ENCODE results near the gene EGFL8.

The EGFL8 gene

GRCh38 chr6:32168350-32168749 is 4.0 kb downstream of the EGFL8 start:
- no peak for DNase-seq (ENCODE audit: low read depth)

GRCh38 chr6:32168807-32169591 is 4.6 kb downstream of the EGFL8 start:
- no peak for DNase-seq (ENCODE audit: low read depth)

- no peak for DNase-seq (ENCODE audit: low read depth)
Measured at GRCh38 chr6:32170294-32170693, 5.9 kb downstream of the EGFL8 start.

- DNase-seq (ENCODE audit: low read depth): no peak
Measured at GRCh38 chr6:32171234-32171633, 6.8 kb downstream of the EGFL8 start.

- DNase-seq (ENCODE audit: low read depth): no peak
Measured at GRCh38 chr6:32173051-32173727, 8.8 kb downstream of the EGFL8 start.

DNA sequence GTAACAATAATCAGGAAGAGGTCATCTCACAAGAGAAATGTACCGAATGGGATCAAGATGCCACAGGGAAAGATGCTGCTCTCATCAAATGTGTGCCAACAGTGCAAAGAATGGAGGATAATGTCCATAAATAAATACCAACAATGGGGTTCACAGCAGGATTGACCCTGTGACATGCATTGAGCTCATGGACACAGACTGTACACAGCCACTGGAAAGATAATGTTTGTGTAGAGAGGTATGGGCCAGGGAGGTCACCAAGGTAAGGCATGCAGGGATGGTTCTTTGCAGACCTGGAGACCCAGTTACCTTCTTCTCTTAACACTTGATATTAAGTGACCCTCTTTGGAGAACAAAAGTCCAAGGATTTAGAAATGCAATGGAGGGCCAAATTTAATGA is 10.0 kb downstream of the EGFL8 start:
- DNase-seq (ENCODE audit: low read depth): no peak

- no peak for DNase-seq (ENCODE audit: low read depth)
Measured at GRCh38 chr6:32175322-32175710, 10.9 kb downstream of the EGFL8 start.

DNA sequence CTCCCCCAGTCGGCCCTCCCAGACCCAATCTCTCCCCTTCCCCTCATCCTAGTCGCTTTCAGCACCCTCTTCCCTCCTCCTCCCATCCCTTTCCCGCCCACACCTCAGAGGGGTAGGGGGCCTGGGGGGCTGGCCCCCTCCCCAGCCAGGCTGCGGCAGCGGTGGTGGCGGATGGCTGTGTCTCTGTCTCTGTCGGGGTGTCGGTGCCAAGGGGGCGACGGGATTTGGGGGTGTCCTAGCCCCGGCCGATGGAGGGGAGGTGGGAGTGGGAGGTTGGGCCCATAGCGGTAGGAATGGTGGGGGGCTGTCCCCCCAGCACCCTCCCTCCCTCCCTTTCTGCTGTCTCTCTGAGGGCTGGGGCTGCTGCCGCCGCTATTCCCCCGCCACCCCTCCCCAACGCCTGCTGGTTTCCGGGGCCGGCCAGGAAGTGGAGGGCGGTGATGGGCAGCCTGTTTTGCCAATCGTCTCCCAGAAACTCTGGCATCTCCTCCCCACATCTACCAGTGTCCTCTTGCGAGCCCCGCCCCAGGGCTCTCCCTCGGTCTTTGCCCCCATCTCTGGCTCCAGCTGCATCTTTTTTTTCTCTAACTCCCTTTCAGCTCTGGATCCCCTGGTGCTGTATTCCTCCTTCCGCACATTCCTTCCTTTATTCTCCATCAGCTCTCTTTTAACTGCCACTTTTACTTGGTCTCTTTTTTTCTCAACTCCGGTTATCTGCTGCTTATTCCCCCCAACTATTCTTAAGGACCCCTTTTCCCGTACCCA is 11.5 kb downstream of the EGFL8 start, which contains the start of gene AGPAT1:
TSS of gene AGPAT1 (minus strand) at position 374 of the 765 bp plus-strand sequence. CDS start 4,588 bp downstream, outside the sequence.
- peak; percentile 95 for DNase-seq (ENCODE audit: low read depth)

DNA sequence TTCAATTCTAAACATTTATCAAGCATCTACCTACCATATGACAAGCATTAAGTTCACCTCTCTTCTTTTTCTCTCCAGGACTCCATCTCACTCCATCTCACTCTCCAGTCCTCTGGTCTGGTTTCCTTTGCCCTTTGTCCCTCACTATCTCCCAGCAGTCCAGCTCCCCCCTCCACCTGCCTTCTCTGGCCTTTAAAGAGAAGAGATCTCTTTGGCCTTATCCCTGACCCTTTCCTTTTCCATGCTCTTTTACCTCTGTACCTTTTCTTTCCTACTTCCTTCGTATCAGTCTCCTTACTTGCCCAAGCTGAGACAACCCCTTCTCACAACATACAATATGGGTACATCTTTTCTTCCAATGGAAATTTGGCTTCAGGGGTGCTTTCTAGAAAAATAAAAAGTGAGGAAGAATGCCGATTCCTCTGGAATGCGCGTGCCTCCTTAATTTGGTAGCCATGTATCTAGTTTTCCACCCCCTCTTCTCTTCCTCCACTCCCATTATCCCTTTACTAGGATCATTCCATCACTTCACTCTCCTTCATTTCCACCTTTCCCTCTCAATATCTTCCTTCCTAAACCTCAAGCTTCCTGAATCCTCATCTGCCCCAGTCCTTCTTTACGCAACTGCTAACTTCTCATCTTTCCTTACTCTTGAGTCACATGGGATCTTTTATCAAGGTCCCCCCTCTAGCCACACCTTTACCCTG is 12.2 kb downstream of the EGFL8 start:
- DNase-seq (ENCODE audit: low read depth): no peak

GRCh38 chr6:32177183-32177787 is 12.9 kb downstream of the EGFL8 start:
- DNase-seq (ENCODE audit: low read depth): no peak

- peak; percentile 90 for DNase-seq (ENCODE audit: low read depth)
Measured at GRCh38 chr6:32177788-32178546, 13.6 kb downstream of the EGFL8 start, which contains the start of gene RNF5. Gene RNF5 (plus strand): TSS chr6:32178405. CDS start chr6:32178512, 107 bp downstream.

DNA sequence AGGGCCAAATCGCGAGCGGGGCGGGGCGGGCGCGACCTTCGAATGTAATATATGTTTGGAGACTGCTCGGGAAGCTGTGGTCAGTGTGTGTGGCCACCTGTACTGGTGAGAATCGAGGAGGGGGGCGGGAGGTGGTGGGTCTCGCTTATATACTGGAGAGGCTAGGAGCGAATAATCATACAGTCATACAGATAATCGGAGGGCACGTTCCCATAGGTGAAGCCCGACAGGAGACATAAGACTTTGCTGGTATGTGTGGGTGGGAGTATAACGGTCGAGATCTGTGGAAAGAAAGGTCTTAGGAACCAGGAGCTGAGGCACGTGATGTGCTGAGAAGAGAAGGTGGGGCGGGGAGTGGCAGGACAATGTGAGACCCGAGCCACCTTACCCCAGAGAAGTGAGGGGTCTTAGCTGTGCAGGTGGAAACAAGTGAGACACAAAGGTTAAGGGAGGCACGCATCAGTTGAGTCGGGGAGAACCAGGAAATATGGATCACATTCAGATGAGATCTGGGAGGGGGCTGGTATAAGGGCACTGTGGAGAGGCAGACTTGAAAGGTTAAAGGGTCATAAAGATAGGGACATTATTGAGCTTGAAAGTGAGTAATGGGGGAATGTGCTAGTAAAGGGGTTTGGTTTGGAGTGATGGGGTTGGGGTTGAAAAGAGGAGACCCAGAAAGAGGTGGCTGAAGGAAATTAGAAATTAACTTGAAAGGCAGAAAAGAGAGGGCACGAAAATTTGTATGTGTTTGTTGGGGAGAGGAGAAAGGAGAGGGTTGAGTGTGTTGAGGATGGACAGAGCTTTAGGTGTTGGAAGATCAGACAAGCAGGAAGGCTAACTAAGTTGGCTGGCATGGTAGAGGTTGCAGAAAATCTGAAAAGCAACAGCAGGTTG is 14.4 kb downstream of the EGFL8 start:
- DNase-seq (ENCODE audit: low read depth): no peak

DNA sequence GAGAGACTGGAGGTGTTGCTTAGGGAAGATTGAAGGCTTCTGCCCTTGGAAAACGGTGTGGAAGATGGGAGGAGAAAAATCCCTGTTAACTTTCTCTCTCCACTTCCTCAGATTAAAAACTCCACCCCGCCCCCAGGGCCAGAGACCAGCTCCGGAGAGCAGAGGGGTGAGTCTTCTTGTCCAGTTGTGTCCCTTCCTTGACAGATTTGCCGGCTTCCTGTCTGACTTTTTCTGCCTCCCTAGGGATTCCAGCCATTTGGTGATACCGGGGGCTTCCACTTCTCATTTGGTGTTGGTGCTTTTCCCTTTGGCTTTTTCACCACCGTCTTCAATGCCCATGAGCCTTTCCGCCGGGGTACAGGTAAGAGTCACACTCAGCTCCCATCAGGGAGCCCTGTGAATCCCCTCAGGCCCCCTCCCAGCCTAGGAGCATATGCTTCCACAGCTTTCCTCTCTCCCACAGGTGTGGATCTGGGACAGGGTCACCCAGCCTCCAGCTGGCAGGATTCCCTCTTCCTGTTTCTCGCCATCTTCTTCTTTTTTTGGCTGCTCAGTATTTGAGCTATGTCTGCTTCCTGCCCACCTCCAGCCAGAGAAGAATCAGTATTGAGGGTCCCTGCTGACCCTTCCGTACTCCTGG is 15.5 kb downstream of the EGFL8 start:
- no peak for DNase-seq (ENCODE audit: low read depth)

DNA sequence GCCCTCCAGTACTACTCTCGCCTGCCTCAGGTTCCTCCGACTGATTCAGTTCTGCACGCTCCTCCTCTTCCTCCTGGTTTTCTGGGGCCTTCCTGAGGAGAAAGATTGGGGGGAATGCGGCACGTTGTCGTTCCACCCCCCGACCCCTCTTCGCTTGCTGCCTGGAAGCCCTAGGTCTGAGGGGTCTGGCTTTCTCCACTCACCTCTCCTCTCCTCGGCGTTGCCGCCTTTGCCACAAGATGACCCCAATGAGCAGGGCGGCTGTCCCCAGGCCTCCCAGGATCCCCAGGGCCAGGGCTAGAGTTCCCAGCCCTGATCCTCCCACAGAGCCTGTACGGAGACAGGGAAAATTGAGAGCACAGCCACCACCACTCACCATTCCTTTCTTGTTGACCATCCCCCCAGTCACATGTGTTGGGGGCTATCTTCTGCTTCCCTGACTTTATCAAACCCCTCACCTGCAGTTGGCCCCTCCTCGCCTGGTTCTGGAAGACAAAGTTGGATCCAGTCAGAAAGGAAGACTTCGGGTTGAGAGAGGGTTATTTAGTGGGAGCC is 16.8 kb downstream of the EGFL8 start:
- no peak for DNase-seq (ENCODE audit: low read depth)

- no peak for DNase-seq (ENCODE audit: low read depth)
Measured at GRCh38 chr6:32181915-32182529, 17.6 kb downstream of the EGFL8 start.

- DNase-seq (ENCODE audit: low read depth): no peak
Measured at GRCh38 chr6:32182555-32182981, 18.2 kb downstream of the EGFL8 start.

- DNase-seq (ENCODE audit: low read depth): no peak
Measured at GRCh38 chr6:32183030-32183429, 18.6 kb downstream of the EGFL8 start.

DNA sequence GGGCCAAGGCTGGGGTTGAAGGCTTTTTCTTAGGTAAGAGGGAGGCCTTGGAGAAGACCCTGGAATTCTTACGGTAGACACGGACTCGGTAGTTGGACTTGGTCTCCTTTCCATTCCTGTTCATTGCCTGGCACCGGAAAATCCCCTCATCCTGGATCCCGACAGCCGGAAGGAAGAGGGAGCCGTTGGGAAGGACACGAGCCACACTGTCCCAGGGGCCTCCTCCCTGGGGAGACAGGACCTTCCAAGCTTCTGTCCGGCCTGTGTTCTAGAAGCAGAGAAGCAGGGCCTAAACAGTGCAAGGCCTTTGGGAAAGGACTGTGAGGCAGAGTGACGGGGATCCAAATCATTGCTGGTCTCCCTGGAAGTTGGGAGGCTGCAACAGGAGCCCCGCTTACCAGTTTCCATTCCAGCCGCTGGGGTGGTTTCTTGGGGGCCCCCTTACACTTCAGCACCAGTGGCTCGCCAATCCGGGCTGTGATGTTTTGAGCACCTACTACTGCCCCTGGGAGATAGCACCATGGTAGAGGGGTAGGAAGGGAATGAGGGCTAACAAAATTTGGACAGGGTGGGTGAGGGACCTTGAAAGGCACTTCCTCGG is 19.2 kb downstream of the EGFL8 start:
- no peak for DNase-seq (ENCODE audit: low read depth)

Data from activated T-cell treated with anti-CD3 and anti-CD28 coated beads for 24 hours (primary cell).